ENCODE results near the gene SNED1.

DNA sequence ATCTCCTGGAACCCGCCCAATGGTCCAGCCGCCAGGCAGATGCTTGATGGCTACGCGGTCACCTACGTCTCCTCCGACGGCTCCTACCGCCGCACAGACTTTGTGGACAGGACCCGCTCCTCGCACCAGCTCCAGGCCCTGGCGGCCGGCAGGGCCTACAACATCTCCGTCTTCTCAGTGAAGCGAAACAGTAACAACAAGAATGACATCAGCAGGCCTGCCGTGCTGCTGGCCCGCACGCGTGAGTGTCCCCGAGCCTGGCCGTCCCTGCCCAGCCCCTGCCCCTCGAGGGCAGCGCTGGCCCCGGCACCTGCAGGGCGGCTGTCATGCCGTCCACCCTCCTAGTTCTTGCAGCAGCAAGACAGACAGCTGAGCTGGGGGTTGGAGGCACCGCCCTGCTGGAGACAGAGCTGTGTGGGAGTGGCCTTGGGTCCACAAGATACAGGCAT, 67.0 kb downstream of the SNED1 start:
- no peak for TF ChIP-seq EZH2 (IDR thresholded peaks at IDR 0.05; ENCODE audit: borderline replicate concordance, low read depth, low read length, severe bottlenecking)
- TF ChIP-seq, protein P1, sequence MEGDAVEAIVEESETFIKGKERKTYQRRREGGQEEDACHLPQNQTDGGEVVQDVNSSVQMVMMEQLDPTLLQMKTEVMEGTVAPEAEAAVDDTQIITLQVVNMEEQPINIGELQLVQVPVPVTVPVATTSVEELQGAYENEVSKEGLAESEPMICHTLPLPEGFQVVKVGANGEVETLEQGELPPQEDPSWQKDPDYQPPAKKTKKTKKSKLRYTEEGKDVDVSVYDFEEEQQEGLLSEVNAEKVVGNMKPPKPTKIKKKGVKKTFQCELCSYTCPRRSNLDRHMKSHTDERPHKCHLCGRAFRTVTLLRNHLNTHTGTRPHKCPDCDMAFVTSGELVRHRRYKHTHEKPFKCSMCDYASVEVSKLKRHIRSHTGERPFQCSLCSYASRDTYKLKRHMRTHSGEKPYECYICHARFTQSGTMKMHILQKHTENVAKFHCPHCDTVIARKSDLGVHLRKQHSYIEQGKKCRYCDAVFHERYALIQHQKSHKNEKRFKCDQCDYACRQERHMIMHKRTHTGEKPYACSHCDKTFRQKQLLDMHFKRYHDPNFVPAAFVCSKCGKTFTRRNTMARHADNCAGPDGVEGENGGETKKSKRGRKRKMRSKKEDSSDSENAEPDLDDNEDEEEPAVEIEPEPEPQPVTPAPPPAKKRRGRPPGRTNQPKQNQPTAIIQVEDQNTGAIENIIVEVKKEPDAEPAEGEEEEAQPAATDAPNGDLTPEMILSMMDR (IDR thresholded peaks at IDR 0.05; ENCODE audit: borderline replicate concordance, extremely low read depth, low read length, poor library complexity, severe bottlenecking): no peak
